Neural crest cell (in vitro differentiated cells): Measurements from ENCODE around the gene EOMES. TPM values are rescaled to one million over a fixed set of nuclear protein-coding genes. Genes with fewer than 3 reads are reported as not detected.
"Not testable (repeated sequence)": the region's sequence is repeated elsewhere in the genome, so short reads cannot be mapped to it uniquely, and the experiment has no call there.

Source experiments
- DNase-seq: peaks from one replicate; pipeline ENCODE4 v3.0.0; 2021; ENCODE audit warnings: low read depth, mixed read lengths, low spot score
- H3K27ac Mint-ChIP-seq: one replicate; pipeline ENCODE4 v1.8.0; 2021; ENCODE audit warnings: mild to moderate bottlenecking, mixed read lengths; ENCODE audit not compliant: unreplicated experiment
- H3K27me3 Mint-ChIP-seq: 2 replicates; pipeline ENCODE4 v1.8.0; 2021; ENCODE audit warnings: low read depth, mild to moderate bottlenecking, mixed read lengths
- H3K36me3 Mint-ChIP-seq: 2 replicates; pipeline ENCODE4 v1.8.0; 2021; ENCODE audit warnings: low read depth, mild to moderate bottlenecking, mixed read lengths
- H3K4me1 Mint-ChIP-seq: 2 replicates; pipeline ENCODE4 v1.8.0; 2021; ENCODE audit warnings: mixed read lengths
- H3K4me3 Mint-ChIP-seq: one replicate; pipeline ENCODE4 v1.8.0; 2021; ENCODE audit warnings: mild to moderate bottlenecking, mixed read lengths
- H3K9me3 Mint-ChIP-seq: 2 replicates; pipeline ENCODE4 v1.8.0; 2021; ENCODE audit warnings: mixed read lengths
- CTCF ChIP-seq: fragments of 200-600 bp; sonication (generic); conservative IDR thresholded peaks from 2 replicates; pipeline ENCODE4 v1.5.0; 2021; ENCODE audit warnings: antibody characterized with exemption, mild to moderate bottlenecking
- long read RNA-seq: library from polyadenylated mRNA; unstranded; transcript quantifications from one replicate; pipeline ENCODE4 v2.0.0, GENCODE V29; 2020
- total RNA-seq: library from RNA; stranded (reverse); gene quantifications from 2 replicates; pipeline ENCODE4 v1.2.1, GENCODE V29; 2021

The EOMES gene
- not detected in 2 replicates for total RNA-seq
- long read RNA-seq = 0 reads

- no peak for DNase-seq
- H3K9me3 Mint-ChIP-seq = no peaks in the 10 kb centered on the region
- peak; percentile 49 for TF ChIP-seq CTCF
- H3K27ac Mint-ChIP-seq = no peak within 1 kb of the TSS
- peaks cover 3% of the 10 kb centered on the region for H3K36me3 Mint-ChIP-seq
- H3K27me3 Mint-ChIP-seq = peaks cover 96% of the 10 kb centered on the region
- peak within 1 kb of the TSS; percentile 77 for H3K4me3 Mint-ChIP-seq
- H3K4me1 Mint-ChIP-seq = peaks cover 28% of the 10 kb centered on the region
Measured at GRCh38 chr3:27721717-27722564, at the start of gene EOMES. Gene EOMES, minus strand, starts transcription at chr3:27722323. Its CDS starts 29 bp downstream, at chr3:27722294.

GRCh38 chr3:27770384-27770783, 48.3 kb upstream of the EOMES start:
- not testable (repeated sequence) for DNase-seq, H3K36me3 Mint-ChIP-seq, H3K4me3 Mint-ChIP-seq, H3K4me1 Mint-ChIP-seq, H3K27ac Mint-ChIP-seq, H3K9me3 Mint-ChIP-seq, H3K27me3 Mint-ChIP-seq

GRCh38 chr3:27767000-27767399, 44.9 kb upstream of the EOMES start:
- Mint-ChIP-seq H3K27me3 (no peaks in the 10 kb centered on the region), H3K4me3 (no peak overlapping the region), H3K9me3 (no peaks in the 10 kb centered on the region), H3K27ac (no peak overlapping the region), H3K36me3 (no peaks in the 10 kb centered on the region), H3K4me1 (no peaks in the 10 kb centered on the region)
- TF ChIP-seq CTCF = no peak
- DNase-seq = no peak

GRCh38 chr3:27758083-27758482, 36.0 kb upstream of the EOMES start:
- Mint-ChIP-seq H3K9me3 (no peaks in the 10 kb centered on the region), H3K4me1 (no peaks in the 10 kb centered on the region), H3K27me3 (no peaks in the 10 kb centered on the region), H3K36me3 (no peaks in the 10 kb centered on the region), H3K4me3 (no peak overlapping the region), H3K27ac (no peak overlapping the region)
- no peak for DNase-seq
- TF ChIP-seq CTCF = no peak

GRCh38 chr3:27756877-27757276, 34.8 kb upstream of the EOMES start:
- H3K4me1 Mint-ChIP-seq = no peaks in the 10 kb centered on the region
- peaks cover under 1% of the 10 kb centered on the region for H3K9me3 Mint-ChIP-seq
- no peaks in the 10 kb centered on the region for H3K27me3 Mint-ChIP-seq
- H3K27ac Mint-ChIP-seq = no peak overlapping the region
- H3K36me3 Mint-ChIP-seq = no peaks in the 10 kb centered on the region
- DNase-seq = no peak
- TF ChIP-seq CTCF = no peak
- no peak overlapping the region for H3K4me3 Mint-ChIP-seq

- no peak for TF ChIP-seq CTCF
- H3K4me1 Mint-ChIP-seq = no peaks in the 10 kb centered on the region
- no peak overlapping the region for H3K27ac Mint-ChIP-seq
- H3K27me3 Mint-ChIP-seq = no peaks in the 10 kb centered on the region
- no peak overlapping the region for H3K4me3 Mint-ChIP-seq
- H3K9me3 Mint-ChIP-seq = peaks cover 3% of the 10 kb centered on the region
- DNase-seq = no peak
- no peaks in the 10 kb centered on the region for H3K36me3 Mint-ChIP-seq
Measured at GRCh38 chr3:27752926-27753325, 30.8 kb upstream of the EOMES start.
